Heart left ventricle (tissue), 13 donors: ENCODE measurements around the gene RFFL.

ENCODE experiments used
- CTCF ChIP-seq, 12 donors: fragments of 200-600 bp; sonication (generic) in 4 of 12; IDR thresholded peaks; one replicate each; pipeline versions ENCODE4 v1.5.0 to v1.8.0; 2018 to 2022; ENCODE audit warnings: antibody characterized with exemption in 12 of 12, mild to moderate bottlenecking in 5 of 12
- POLR2A ChIP-seq, 2 donors: fragments of 450-650 bp; IDR thresholded peaks; one replicate each; pipeline ENCODE4 v1.6.1; 2017; ENCODE audit warnings: antibody characterized with exemption in 2 of 2, mild to moderate bottlenecking in 2 of 2, moderate library complexity in 2 of 2
- donor health status: ischemic (EF 13 %, LVEDD 7.1; RV severe dilation, severe dysfunction).
- donor health status: DM: no; HTN: yes; CAD: no.
- donor health status: DM: no; HTN: no; CAD: no.
- donor health status: ischemic (EF 25% LVEDD 6.9; RV normal size, moderate dysfunction).
- donor health status: ischemic (EF 25% LVEDD 5.7; RV mildly dilated, moderate dysfunction).
- donor health status: ischemic (EF 35%, LVEDD 5.7; RV mildly dilated, moderate dysfunction).
- donor health status: nonischemic (EF 11% LVEDD 7.7; RV severe dilation, severe dysfunction).
- donor health status: DM: yes; HTN: yes; CAD: no.
- donor health status: PGD.
- donor health status: ischemic (EF 29% LVEDD 5.4; RV normal size, mild dysfunction).
- donor health status: nonischemic (EF 23%, LVEDD 6.1; RV moderate dilation, normal function).

- no peak for TF ChIP-seq CTCF (IDR thresholded peaks at IDR 0.05)
- TF ChIP-seq POLR2A (IDR thresholded peaks at IDR 0.05): no peak
These were observed 13.4 kb upstream of the RFFL start for GRCh38 chr17:35076874-35077273.
